H9 (cell line): Measurements from ENCODE around the gene AQP2. TPM values are rescaled to one million over a fixed set of nuclear protein-coding genes. Genes with fewer than 3 reads are reported as not detected.

Source experiments
- DNase-seq: peaks from one replicate; pipeline ENCODE4 v3.0.0-alpha.2; 2017
- H2AFZ ChIP-seq: one replicate; pipeline ENCODE4 v1.6.1; 2013; ENCODE audit warnings: mild to moderate bottlenecking, low read length, control low read depth, moderate library complexity
- H2AK5ac ChIP-seq: 2 replicates; pipeline ENCODE4 v1.6.1; 2013; ENCODE audit warnings: low read length, control low read depth, mixed read lengths; ENCODE audit not compliant: insufficient read length
- H2BK120ac ChIP-seq: one replicate; pipeline ENCODE4 v1.6.1; 2013; ENCODE audit warnings: low read depth, mild to moderate bottlenecking, low read length, control low read depth, inconsistent platforms; ENCODE audit not compliant: poor library complexity, severe bottlenecking
- H2BK12ac ChIP-seq: 2 replicates; pipeline ENCODE4 v1.6.1; 2013; ENCODE audit warnings: low read length, control low read depth, mixed read lengths, low read depth; ENCODE audit not compliant: insufficient read length
- H2BK15ac ChIP-seq: 2 replicates; pipeline ENCODE4 v1.6.1; 2013; ENCODE audit warnings: low read depth, low read length, control low read depth
- H2BK20ac ChIP-seq: one replicate; pipeline ENCODE4 v1.6.1; 2013; ENCODE audit warnings: low read depth, mild to moderate bottlenecking, low read length, control low read depth, inconsistent platforms; ENCODE audit not compliant: poor library complexity, severe bottlenecking
- H2BK5ac ChIP-seq: 2 replicates; pipeline ENCODE4 v1.6.1; 2013; ENCODE audit warnings: low read length, control low read depth, mixed read lengths; ENCODE audit not compliant: insufficient read length
- H3K14ac ChIP-seq: 2 replicates; pipeline ENCODE4 v1.6.1; 2013; ENCODE audit warnings: low read length, control low read depth; ENCODE audit not compliant: insufficient read depth
- H3K18ac ChIP-seq: 2 replicates; pipeline ENCODE4 v1.6.1; 2013; ENCODE audit warnings: low read depth, mild to moderate bottlenecking, mixed read lengths, low read length, control low read depth; ENCODE audit not compliant: insufficient read length
- H3K23ac ChIP-seq: 2 replicates; pipeline ENCODE4 v1.6.1; 2013; ENCODE audit warnings: low read length, control low read depth, mixed read lengths, low read depth; ENCODE audit not compliant: insufficient read length
- H3K23me2 ChIP-seq: 2 replicates; pipeline ENCODE4 v1.6.1; 2013; ENCODE audit warnings: low read depth, mild to moderate bottlenecking, mixed read lengths, low read length, control low read depth; ENCODE audit not compliant: insufficient read length, poor library complexity, severe bottlenecking
- H3K27ac ChIP-seq: 2 replicates; pipeline ENCODE4 v1.5.1; 2013; ENCODE audit warnings: low read length, control low read depth, mixed read lengths, low read depth; ENCODE audit not compliant: insufficient read length
- H3K27me3 ChIP-seq: 2 replicates; pipeline ENCODE4 v1.6.1; 2013; ENCODE audit warnings: low read length, control low read depth, inconsistent platforms; ENCODE audit not compliant: insufficient read depth
- H3K4ac ChIP-seq: 2 replicates; pipeline ENCODE4 v1.6.1; 2013; ENCODE audit warnings: low read depth, mild to moderate bottlenecking, control low read depth, inconsistent platforms, low read length, moderate library complexity
- H3K4me1 ChIP-seq: 2 replicates; pipeline ENCODE4 v1.6.1; 2013; ENCODE audit warnings: low read length, control low read depth, inconsistent platforms; ENCODE audit not compliant: insufficient read depth
- H3K4me2 ChIP-seq: 2 replicates; pipeline ENCODE4 v1.6.1; 2013; ENCODE audit warnings: low read length, control low read depth, mixed read lengths; ENCODE audit not compliant: insufficient read length, insufficient read depth
- H3K56ac ChIP-seq: 2 replicates; pipeline ENCODE4 v1.6.1; 2013; ENCODE audit warnings: low read depth, mild to moderate bottlenecking, mixed read lengths, low read length, control low read depth; ENCODE audit not compliant: insufficient read length
- H3K79me1 ChIP-seq: 2 replicates; pipeline ENCODE4 v1.6.1; 2013; ENCODE audit warnings: low read depth, mild to moderate bottlenecking, moderate library complexity, low read length, control low read depth, inconsistent platforms; ENCODE audit not compliant: insufficient read depth, poor library complexity, severe bottlenecking
- H3K79me2 ChIP-seq: 2 replicates; pipeline ENCODE4 v1.6.1; 2013; ENCODE audit warnings: low read length, control low read depth, inconsistent platforms; ENCODE audit not compliant: insufficient read depth
- H3K9ac ChIP-seq: 2 replicates; pipeline ENCODE4 v1.6.1; 2013; ENCODE audit warnings: low read length, control low read depth, mixed read lengths; ENCODE audit not compliant: insufficient read length; ENCODE audit errors: extremely low read depth
- H3K9me3 ChIP-seq: one replicate; pipeline ENCODE4 v1.6.1; 2013; ENCODE audit warnings: low read depth, low read length, inconsistent platforms; ENCODE audit not compliant: control insufficient read depth
- H3T11ph ChIP-seq: one replicate; pipeline ENCODE4 v1.6.1; 2013; ENCODE audit warnings: mild to moderate bottlenecking, low read length, control low read depth, inconsistent platforms
- H4K20me1 ChIP-seq: one replicate; pipeline ENCODE4 v1.6.1; 2013; ENCODE audit not compliant: control insufficient read depth, insufficient read length, insufficient read depth
- H4K5ac ChIP-seq: 2 replicates; pipeline ENCODE4 v1.6.1; 2013; ENCODE audit warnings: low read depth, mild to moderate bottlenecking, mixed read lengths, low read length, control low read depth; ENCODE audit not compliant: insufficient read length
- H4K8ac ChIP-seq: replicated peaks from 2 replicates; pipeline ENCODE4 v1.6.1; 2013; ENCODE audit warnings: low read length, control low read depth, mixed read lengths, low read depth; ENCODE audit not compliant: insufficient read length
- H4K91ac ChIP-seq: 2 replicates; pipeline ENCODE4 v1.6.1; 2013; ENCODE audit warnings: low read depth, mild to moderate bottlenecking, moderate library complexity, mixed read lengths, low read length, control low read depth; ENCODE audit not compliant: insufficient read length
- H3K27ac Mint-ChIP-seq, 3 experiments: 2 replicates in 2 of 3; 3 replicates in 1 of 3; pipeline ENCODE4 v1.8.0; 2020 to 2021; ENCODE audit warnings: mixed read lengths in 3 of 3, mild to moderate bottlenecking in 1 of 3, moderate library complexity in 1 of 3
- H3K27me3 Mint-ChIP-seq: 2 replicates; pipeline ENCODE4 v1.8.0; 2021; ENCODE audit warnings: low read depth, mild to moderate bottlenecking, moderate library complexity, mixed read lengths
- H3K36me3 Mint-ChIP-seq, 3 experiments: 2 replicates in 2 of 3; 3 replicates in 1 of 3; pipeline ENCODE4 v1.8.0; 2020 to 2021; ENCODE audit warnings: low read depth in 3 of 3, mixed read lengths in 3 of 3; ENCODE audit not compliant: insufficient read depth in 1 of 3
- H3K4me1 Mint-ChIP-seq, 2 experiments: 2 replicates each; pipeline ENCODE4 v1.8.0; 2020; ENCODE audit warnings: mixed read lengths in 2 of 2
- H3K4me3 Mint-ChIP-seq, 2 experiments: 2 replicates in 1 of 2; 3 replicates in 1 of 2; pipeline ENCODE4 v1.8.0; 2020 to 2021; ENCODE audit warnings: mild to moderate bottlenecking in 2 of 2, mixed read lengths in 2 of 2, moderate library complexity in 1 of 2
- H3K9me3 Mint-ChIP-seq, 2 experiments: 2 replicates in 1 of 2; 3 replicates in 1 of 2; pipeline ENCODE4 v1.8.0; 2020; ENCODE audit warnings: mild to moderate bottlenecking in 2 of 2, mixed read lengths in 2 of 2, moderate library complexity in 1 of 2
- WGBS: extraction: QIAGEN DNeasy Blood & Tissue Kit; methylation state at CpG from one replicate; pipeline ENCODE4 v1.1.7; 2013; ENCODE audit warnings: missing lambda C conversion rate, low lambda C conversion rate, mixed read lengths; ENCODE audit not compliant: insufficient read length; ENCODE audit errors: extremely low coverage; 5-methylcytosine and 5-hydroxymethylcytosine counted together
- total RNA-seq: library from RNA; stranded (reverse); gene quantifications from 2 replicates; pipeline ENCODE4 v1.2.1, GENCODE V29; 2021
- TF ChIP-seq, protein P1 (sequence below): fragments of 200-600 bp; sonication (generic); conservative IDR thresholded peaks from 3 replicates; pipeline ENCODE4 v1.8.0; 2021; ENCODE audit warnings: antibody characterized with exemption, mild to moderate bottlenecking

Gene AQP2
- total RNA-seq, 1 experiment from 2014 or later: not detected

DNA sequence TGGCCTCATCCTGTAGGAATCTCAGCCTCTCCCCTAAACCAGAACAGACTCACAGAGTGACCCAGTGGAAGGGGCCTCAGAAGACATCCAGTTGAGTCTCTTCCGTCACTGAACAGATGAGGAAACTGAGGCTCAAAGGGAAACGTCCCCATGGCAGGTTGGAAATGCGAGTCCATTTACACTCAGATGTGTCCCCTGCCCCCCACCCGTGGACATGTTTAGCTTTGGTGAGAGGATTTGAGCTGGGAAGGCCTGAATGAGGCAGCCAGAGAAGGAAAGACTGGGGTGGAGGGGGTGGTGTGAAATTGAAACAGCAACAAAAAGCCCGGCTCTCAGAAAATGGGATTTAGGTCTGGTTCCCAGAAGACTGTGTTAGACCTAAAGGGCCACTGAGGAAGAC is 48.6 kb upstream of the AQP2 start:
- H3K4me1 Mint-ChIP-seq: peaks cover 6 to 27% of the 10 kb centered on the region in 2 experiments
- Histone ChIP-seq H2BK15ac (no peak overlapping the region), H4K91ac (no peak overlapping the region), H3K79me1 (no peaks in the 10 kb centered on the region), H3K4ac (no peak overlapping the region), H2BK20ac (no peak overlapping the region), H4K8ac (no peak overlapping the region), H3K27me3 (no peaks in the 10 kb centered on the region; the same call in 1 of the 2 replicates), H3K4me2 (no peak overlapping the region), H2AK5ac (no peak overlapping the region), H4K5ac (no peak overlapping the region), H2AFZ (no peak overlapping the region), H3K9ac (no peak overlapping the region), H2BK12ac (no peak overlapping the region), H3K18ac (no peak overlapping the region), H3K56ac (no peak overlapping the region), H2BK120ac (no peak overlapping the region), H3K23me2 (no peaks in the 10 kb centered on the region), H3K9me3 (no peaks in the 10 kb centered on the region), H4K20me1 (no peaks in the 10 kb centered on the region), H3K4me1 (no peaks in the 10 kb centered on the region), H3K14ac (no peak overlapping the region), H3T11ph (no peak overlapping the region), H2BK5ac (no peak overlapping the region), H3K27ac (no peak overlapping the region), H3K79me2 (no peaks in the 10 kb centered on the region), H3K23ac (no peak overlapping the region)
- no peak for DNase-seq
- H3K4me3 Mint-ChIP-seq: no peak overlapping the region
- no peaks in the 10 kb centered on the region for H3K9me3 Mint-ChIP-seq
- no peaks in the 10 kb centered on the region; a peak in 1 of 7 replicates for H3K36me3 Mint-ChIP-seq
- no peak overlapping the region for H3K27ac Mint-ChIP-seq
- WGBS: no CpG with 5 or more reads among the region's 5 CpGs
- TF ChIP-seq, protein P1, sequence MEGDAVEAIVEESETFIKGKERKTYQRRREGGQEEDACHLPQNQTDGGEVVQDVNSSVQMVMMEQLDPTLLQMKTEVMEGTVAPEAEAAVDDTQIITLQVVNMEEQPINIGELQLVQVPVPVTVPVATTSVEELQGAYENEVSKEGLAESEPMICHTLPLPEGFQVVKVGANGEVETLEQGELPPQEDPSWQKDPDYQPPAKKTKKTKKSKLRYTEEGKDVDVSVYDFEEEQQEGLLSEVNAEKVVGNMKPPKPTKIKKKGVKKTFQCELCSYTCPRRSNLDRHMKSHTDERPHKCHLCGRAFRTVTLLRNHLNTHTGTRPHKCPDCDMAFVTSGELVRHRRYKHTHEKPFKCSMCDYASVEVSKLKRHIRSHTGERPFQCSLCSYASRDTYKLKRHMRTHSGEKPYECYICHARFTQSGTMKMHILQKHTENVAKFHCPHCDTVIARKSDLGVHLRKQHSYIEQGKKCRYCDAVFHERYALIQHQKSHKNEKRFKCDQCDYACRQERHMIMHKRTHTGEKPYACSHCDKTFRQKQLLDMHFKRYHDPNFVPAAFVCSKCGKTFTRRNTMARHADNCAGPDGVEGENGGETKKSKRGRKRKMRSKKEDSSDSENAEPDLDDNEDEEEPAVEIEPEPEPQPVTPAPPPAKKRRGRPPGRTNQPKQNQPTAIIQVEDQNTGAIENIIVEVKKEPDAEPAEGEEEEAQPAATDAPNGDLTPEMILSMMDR: no peak
- H3K27me3 Mint-ChIP-seq: peaks cover 70% of the 10 kb centered on the region
